Natural killer cell (primary cell): ENCODE data around the gene RNF14. TPM values are rescaled to one million over a fixed set of nuclear protein-coding genes. Genes with fewer than 3 reads are reported as not detected.

Experiments used
- ATAC-seq, 3 donors: fragments of 150-1000 bp in 2 of 3; fragments of 200-7000 bp in 1 of 3; cut with Tn5 transposase; 1 replicate in 1 of 3; 2 replicates in 2 of 3; pipeline ENCODE4 v1.10.0; 2021; ENCODE audit warnings: mild to moderate bottlenecking in 2 of 3, moderate library complexity in 2 of 3
- DNase-seq, 2 donors: peaks; one replicate each; pipeline versions ENCODE4 v3.0.0 to v3.0.0-alpha.2; 2013 to 2021; ENCODE audit warnings: mixed read lengths in 1 of 2
- H3K27ac ChIP-seq: one replicate; pipeline ENCODE4 v1.5.1; 2013; ENCODE audit warnings: mild to moderate bottlenecking, low read length
- H3K27me3 ChIP-seq: one replicate; pipeline ENCODE4 v1.6.1; 2013; ENCODE audit warnings: low read length; ENCODE audit not compliant: control insufficient read depth, insufficient read depth
- H3K36me3 ChIP-seq: one replicate; pipeline ENCODE4 v1.6.1; 2013; ENCODE audit warnings: low read length; ENCODE audit not compliant: control insufficient read depth, insufficient read depth
- H3K4me1 ChIP-seq: one replicate; pipeline ENCODE4 v1.6.1; 2013; ENCODE audit warnings: low read length; ENCODE audit not compliant: control insufficient read depth, insufficient read depth
- H3K4me3 ChIP-seq: one replicate; pipeline ENCODE4 v1.5.1; 2013; ENCODE audit warnings: low read length
- H3K9me3 ChIP-seq: one replicate; pipeline ENCODE4 v1.6.1; 2013; ENCODE audit warnings: low read length; ENCODE audit not compliant: control insufficient read depth, insufficient read depth
- H3K27ac Mint-ChIP-seq, 2 donors: one replicate each; pipeline ENCODE4 v1.8.0; 2022; ENCODE audit warnings: mild to moderate bottlenecking in 2 of 2, mixed read lengths in 2 of 2, moderate library complexity in 1 of 2
- H3K27me3 Mint-ChIP-seq, 2 donors: one replicate each; pipeline ENCODE4 v1.8.0; 2022; ENCODE audit warnings: low read depth in 2 of 2, mixed read lengths in 2 of 2
- H3K36me3 Mint-ChIP-seq: one replicate; pipeline ENCODE4 v1.8.0; 2022; ENCODE audit warnings: mixed read lengths
- H3K4me1 Mint-ChIP-seq, 2 donors: one replicate each; pipeline ENCODE4 v1.8.0; 2022; ENCODE audit warnings: mixed read lengths in 2 of 2
- H3K4me3 Mint-ChIP-seq: one replicate; pipeline ENCODE4 v1.8.0; 2022; ENCODE audit warnings: mild to moderate bottlenecking, moderate library complexity, mixed read lengths
- H3K9me3 Mint-ChIP-seq, 2 donors: one replicate each; pipeline ENCODE4 v1.8.0; 2022; ENCODE audit warnings: mixed read lengths in 2 of 2
- CTCF ChIP-seq: fragments of 200-600 bp; IDR thresholded peaks from one replicate; pipeline ENCODE4 v1.8.0; 2022; ENCODE audit warnings: antibody characterized with exemption
- WGBS: methylation state at CpG from one replicate; pipeline ENCODE4 v1.1.7; 2013; ENCODE audit warnings: missing lambda C conversion rate; ENCODE audit not compliant: insufficient coverage; 5-methylcytosine and 5-hydroxymethylcytosine counted together
- intact Hi-C: fragments of 100-400 bp; cut with micrococcal nuclease; formaldehyde crosslinking; loops from one replicate; pipeline ENCODE4 v1.14.2; 2022
- total RNA-seq, 4 donors: library from RNA; stranded (reverse); fragments of 120-200 nt in 1 of 4; gene quantifications; one replicate each; pipeline versions ENCODE4 v1.2.3 to v1.2.4, GENCODE V29; 2013 to 2022

Gene RNF14
- total RNA-seq, 3 donors from 2014 or later (not counting 1 experiment from before 2014, with no cell fraction given), result 20.6 to 29.2 (median 21.3) TPM

GRCh38 chr5:142015781-142016533, 47.1 kb downstream of the RNF14 start:
- H3K27ac ChIP-seq, result peak overlapping the region; percentile 75
- TF ChIP-seq CTCF, result no peak
- intact Hi-C loops, result loop anchor here (1.0 to 10.0 kb wide), 6 partner anchors 9 to 324 kb away; partner anchors contain the start of genes NDFIP1, PCDH1 and RNF14
- peaks cover 2% of the 10 kb centered on the region for H3K9me3 ChIP-seq
- WGBS, result 0% methylated on average over 2 of the region's 6 CpGs
- no peak overlapping the region for H3K4me3 ChIP-seq
- H3K9me3 Mint-ChIP-seq, result peaks cover 0 to 2% of the 10 kb centered on the region in 2 donors
- no peaks in the 10 kb centered on the region for H3K27me3 Mint-ChIP-seq
- H3K36me3 ChIP-seq, result no peaks in the 10 kb centered on the region
- DNase-seq (peak in 1 of 2 donors; percentile 71), ATAC-seq (peak; percentile 14 to 65 (median 27))
- peak overlapping the region; percentile 79 for H3K4me3 Mint-ChIP-seq
- H3K36me3 Mint-ChIP-seq, result no peaks in the 10 kb centered on the region
- H3K4me1 Mint-ChIP-seq, result peaks cover 49 to 67% of the 10 kb centered on the region in 2 donors
- H3K27ac Mint-ChIP-seq, result peak overlapping the region; percentile 79 to 81
- H3K4me1 ChIP-seq, result peaks cover 66% of the 10 kb centered on the region
- H3K27me3 ChIP-seq, result no peaks in the 10 kb centered on the region

GRCh38 chr5:142016556-142016955, 47.7 kb downstream of the RNF14 start:
- Histone ChIP-seq H3K9me3 (peaks cover 2% of the 10 kb centered on the region), H3K27ac (peak overlapping the region; percentile 75), H3K36me3 (no peaks in the 10 kb centered on the region), H3K4me3 (no peak overlapping the region), H3K4me1 (peaks cover 65% of the 10 kb centered on the region), H3K27me3 (no peaks in the 10 kb centered on the region)
- intact Hi-C loops, result loop anchor here (5.0 to 10.0 kb wide), 4 partner anchors 52 to 324 kb away; partner anchors contain the start of genes NDFIP1, PCDH1 and RNF14
- Mint-ChIP-seq H3K4me3 (peak overlapping the region; percentile 79), H3K9me3 (peaks cover 0 to 2% of the 10 kb centered on the region in 2 donors), H3K36me3 (no peaks in the 10 kb centered on the region), H3K27me3 (no peaks in the 10 kb centered on the region), H3K4me1 (peaks cover 49 to 67% of the 10 kb centered on the region in 2 donors), H3K27ac (peak overlapping the region; percentile 79 to 81)
- no peak for TF ChIP-seq CTCF
- ATAC-seq (no peak), DNase-seq (peak in 1 of 2 donors; percentile 41)
- WGBS, result 55% methylated on average over 4 of the region's 4 CpGs

GRCh38 chr5:142017832-142018427, 49.0 kb downstream of the RNF14 start:
- Histone ChIP-seq H3K27me3 (no peaks in the 10 kb centered on the region), H3K36me3 (no peaks in the 10 kb centered on the region), H3K27ac (no peak overlapping the region), H3K9me3 (peaks cover 2% of the 10 kb centered on the region), H3K4me3 (no peak overlapping the region), H3K4me1 (peaks cover 54% of the 10 kb centered on the region)
- ATAC-seq (peak in 2 of 3 donors; percentile 10 to 40), DNase-seq (no peak)
- WGBS, result 62% methylated on average over 5 of the region's 5 CpGs
- TF ChIP-seq CTCF, result no peak
- H3K27ac Mint-ChIP-seq, result peak overlapping the region in 1 of 2 donors; percentile 69
- intact Hi-C loops, result loop anchor here (5.0 to 10.0 kb wide), 4 partner anchors 53 to 326 kb away; partner anchors contain the start of genes NDFIP1, PCDH1 and RNF14
- peaks cover 0 to 2% of the 10 kb centered on the region in 2 donors for H3K9me3 Mint-ChIP-seq
- peaks cover 43 to 57% of the 10 kb centered on the region in 2 donors for H3K4me1 Mint-ChIP-seq
- no peaks in the 10 kb centered on the region for H3K36me3 Mint-ChIP-seq
- H3K27me3 Mint-ChIP-seq, result peaks cover 0 to 2% of the 10 kb centered on the region in 2 donors
- peak overlapping the region; percentile 31 for H3K4me3 Mint-ChIP-seq
